GM19240 (cell line): ENCODE measurements around the gene TMEM141.
"Not testable (repeated sequence)": the region's sequence is repeated elsewhere in the genome, so short reads cannot be mapped to it uniquely, and the experiment has no call there.

Experiments
- DNase-seq: peaks from one replicate; pipeline ENCODE4 v3.0.0; 2011; ENCODE audit warnings: low spot score; ENCODE audit not compliant: insufficient read length

TMEM141 gene

GRCh38 chr9:136833381-136834048 lies 42.4 kb downstream of the TMEM141 start:
- not testable (repeated sequence) for DNase-seq

GRCh38 chr9:136835162-136835931 lies 44.2 kb downstream of the TMEM141 start:
- DNase-seq, result no peak

GRCh38 chr9:136835932-136836904 lies 45.1 kb downstream of the TMEM141 start:
- no peak for DNase-seq

- no peak for DNase-seq
These were observed 46.2 kb downstream of the TMEM141 start for GRCh38 chr9:136837146-136837855.

GRCh38 chr9:136837856-136838277 lies 46.7 kb downstream of the TMEM141 start:
- DNase-seq, result not testable (repeated sequence)

GRCh38 chr9:136838314-136839228 lies 47.4 kb downstream of the TMEM141 start:
- no peak for DNase-seq

GRCh38 chr9:136839229-136840139 lies 48.3 kb downstream of the TMEM141 start:
- DNase-seq, result no peak

- no peak for DNase-seq
These were observed 49.2 kb downstream of the TMEM141 start for GRCh38 chr9:136840140-136840876.

- no peak for DNase-seq
These were observed 49.9 kb downstream of the TMEM141 start for GRCh38 chr9:136840877-136841645.

GRCh38 chr9:136841646-136842379 lies 50.7 kb downstream of the TMEM141 start:
- not testable (repeated sequence) for DNase-seq

GRCh38 chr9:136842380-136842948 lies 51.3 kb downstream of the TMEM141 start, which contains the start of gene AJM1:
Gene AJM1 (plus strand): TSS chr9:136842478. CDS start chr9:136844415, 1,937 bp downstream.
- peak; percentile 93 for DNase-seq
